NCI-H345 treated with DMSO at 0.1 percent for 48 hours (cell line): ENCODE measurements around the gene MSH3.
"Not testable (repeated sequence)": the region's sequence is repeated elsewhere in the genome, so short reads cannot be mapped to it uniquely, and the experiment has no call there.

Source experiments
- DNase-seq: peaks from one replicate; lab custom pipeline; 2025; ENCODE audit not compliant: unreplicated experiment; lab: John Stamatoyannopoulos, UW

The MSH3 gene

GRCh38 chr5:80655231-80655774 is 851 bp downstream of the MSH3 start:
- no peak for DNase-seq

GRCh38 chr5:80656425-80656824 is 2.0 kb downstream of the MSH3 start:
- no peak for DNase-seq

GRCh38 chr5:80659106-80659505 is 4.7 kb downstream of the MSH3 start:
- no peak for DNase-seq

GRCh38 chr5:80660661-80661060 is 6.2 kb downstream of the MSH3 start:
- DNase-seq = not testable (repeated sequence)

GRCh38 chr5:80662108-80662507 is 7.7 kb downstream of the MSH3 start:
- DNase-seq = no peak

- DNase-seq = no peak
These were observed 10.6 kb downstream of the MSH3 start for GRCh38 chr5:80665057-80665456.

GRCh38 chr5:80667384-80667783 is 12.9 kb downstream of the MSH3 start:
- no peak for DNase-seq

- no peak for DNase-seq
These were observed 13.8 kb downstream of the MSH3 start for GRCh38 chr5:80668016-80668969.

- no peak for DNase-seq
These were observed 17.8 kb downstream of the MSH3 start for GRCh38 chr5:80672140-80672736.

GRCh38 chr5:80676706-80677105 is 22.3 kb downstream of the MSH3 start:
- no peak for DNase-seq

- no peak for DNase-seq
These were observed 32.3 kb downstream of the MSH3 start for GRCh38 chr5:80686757-80687156.

GRCh38 chr5:80688648-80689420 is 34.4 kb downstream of the MSH3 start:
- no peak for DNase-seq

GRCh38 chr5:80689627-80690026 is 35.2 kb downstream of the MSH3 start:
- no peak for DNase-seq

GRCh38 chr5:80695666-80696065 is 41.2 kb downstream of the MSH3 start:
- no peak for DNase-seq

- DNase-seq = no peak
These were observed 42.0 kb downstream of the MSH3 start for GRCh38 chr5:80696450-80696849.

GRCh38 chr5:80697100-80697499 is 42.6 kb downstream of the MSH3 start:
- DNase-seq = no peak

GRCh38 chr5:80698369-80698768 is 43.9 kb downstream of the MSH3 start:
- DNase-seq = no peak

GRCh38 chr5:80701597-80701996 is 47.1 kb downstream of the MSH3 start:
- no peak for DNase-seq

- no peak for DNase-seq
These were observed 48.8 kb downstream of the MSH3 start for GRCh38 chr5:80703291-80703690.

GRCh38 chr5:80703747-80704146 is 49.3 kb downstream of the MSH3 start:
- no peak for DNase-seq

GRCh38 chr5:80704221-80704620 is 49.8 kb downstream of the MSH3 start:
- no peak for DNase-seq
